GM06990 (cell line): ENCODE results near the gene GRID1.

ENCODE experiments used
- DNase-seq: peaks from one replicate; pipeline ENCODE4 v3.0.0-alpha.2; 2011; ENCODE audit not compliant: insufficient read length; ENCODE audit errors: extremely low read depth
- H3K27me3 ChIP-seq: replicated peaks from 2 replicates; pipeline ENCODE4 v1.6.0; 2011; ENCODE audit warnings: low read length; ENCODE audit not compliant: control insufficient read depth, insufficient read depth
- H3K36me3 ChIP-seq: 2 replicates; pipeline ENCODE4 v1.5.1; 2011; ENCODE audit warnings: low read length; ENCODE audit not compliant: control insufficient read depth, insufficient read depth
- H3K4me3 ChIP-seq: replicated peaks from 2 replicates; pipeline ENCODE4 v1.5.1; 2011; ENCODE audit warnings: low read depth, mild to moderate bottlenecking, control low read depth, low read length
- TF ChIP-seq, protein P1 (sequence below): IDR thresholded peaks from 2 replicates; pipeline ENCODE4 v1.5.1; 2011; ENCODE audit warnings: low read length, control low read depth, mild to moderate bottlenecking, inconsistent platforms; ENCODE audit not compliant: insufficient read depth, poor library complexity, severe bottlenecking

Gene GRID1

DNA sequence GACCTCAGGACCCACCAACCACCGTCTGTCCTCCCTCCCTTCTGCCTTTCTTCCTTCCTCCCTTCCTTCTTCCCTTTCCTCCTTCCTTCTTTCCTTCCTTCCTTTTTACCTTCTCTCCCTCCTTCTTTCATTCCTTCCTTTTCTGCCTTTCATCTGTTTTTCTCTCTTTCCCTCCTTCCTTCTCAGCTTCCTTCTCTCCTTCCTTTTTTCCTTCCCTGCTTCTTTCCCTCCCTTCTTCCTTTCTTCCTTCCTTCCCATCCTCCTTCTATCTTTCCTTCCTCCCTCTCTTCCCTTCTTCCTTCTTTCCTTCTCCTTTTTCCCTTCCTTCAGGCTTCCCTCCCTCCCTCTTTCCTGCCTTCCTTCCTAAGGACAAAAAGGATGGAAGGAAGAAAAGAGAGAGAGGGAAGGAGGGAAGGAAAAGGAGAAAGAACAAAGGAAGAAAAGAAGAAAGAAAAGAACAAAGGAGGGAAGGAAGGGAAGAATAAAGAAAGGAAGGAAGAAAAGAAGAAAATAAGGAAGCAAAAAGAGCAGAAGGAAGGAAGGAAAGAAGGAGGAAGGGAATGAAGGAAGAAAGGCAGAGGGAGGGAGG lies 405.0 kb downstream of the GRID1 start:
- DNase-seq = no peak
- H3K4me3 ChIP-seq = no peak overlapping the region
- peaks cover 2% of the 10 kb centered on the region for H3K27me3 ChIP-seq
- TF ChIP-seq, protein P1, sequence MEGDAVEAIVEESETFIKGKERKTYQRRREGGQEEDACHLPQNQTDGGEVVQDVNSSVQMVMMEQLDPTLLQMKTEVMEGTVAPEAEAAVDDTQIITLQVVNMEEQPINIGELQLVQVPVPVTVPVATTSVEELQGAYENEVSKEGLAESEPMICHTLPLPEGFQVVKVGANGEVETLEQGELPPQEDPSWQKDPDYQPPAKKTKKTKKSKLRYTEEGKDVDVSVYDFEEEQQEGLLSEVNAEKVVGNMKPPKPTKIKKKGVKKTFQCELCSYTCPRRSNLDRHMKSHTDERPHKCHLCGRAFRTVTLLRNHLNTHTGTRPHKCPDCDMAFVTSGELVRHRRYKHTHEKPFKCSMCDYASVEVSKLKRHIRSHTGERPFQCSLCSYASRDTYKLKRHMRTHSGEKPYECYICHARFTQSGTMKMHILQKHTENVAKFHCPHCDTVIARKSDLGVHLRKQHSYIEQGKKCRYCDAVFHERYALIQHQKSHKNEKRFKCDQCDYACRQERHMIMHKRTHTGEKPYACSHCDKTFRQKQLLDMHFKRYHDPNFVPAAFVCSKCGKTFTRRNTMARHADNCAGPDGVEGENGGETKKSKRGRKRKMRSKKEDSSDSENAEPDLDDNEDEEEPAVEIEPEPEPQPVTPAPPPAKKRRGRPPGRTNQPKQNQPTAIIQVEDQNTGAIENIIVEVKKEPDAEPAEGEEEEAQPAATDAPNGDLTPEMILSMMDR = no peak
- no peaks in the 10 kb centered on the region for H3K36me3 ChIP-seq

DNA sequence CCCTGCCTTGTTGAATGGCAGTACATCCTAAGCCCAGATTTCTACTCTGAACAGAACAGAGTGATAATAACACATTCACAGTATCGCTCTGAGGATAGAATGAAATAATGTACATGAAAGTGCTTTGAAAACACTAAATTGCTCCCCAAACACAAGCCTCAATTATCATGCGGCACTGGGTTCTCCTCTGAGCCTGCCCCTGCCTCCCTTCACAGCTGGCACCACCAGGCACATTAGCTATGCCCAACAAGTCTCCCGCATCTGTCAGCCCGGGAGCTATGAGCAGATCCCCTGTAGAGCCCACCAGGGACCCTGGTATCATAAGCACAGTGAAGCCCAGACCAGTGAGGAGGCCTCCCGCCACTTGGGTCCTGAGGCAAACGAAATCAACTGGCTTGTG lies 405.5 kb downstream of the GRID1 start:
- DNase-seq = no peak
- TF ChIP-seq, protein P1 = no peak
- Histone ChIP-seq H3K4me3 (no peak overlapping the region), H3K36me3 (no peaks in the 10 kb centered on the region), H3K27me3 (peaks cover 2% of the 10 kb centered on the region)

DNA sequence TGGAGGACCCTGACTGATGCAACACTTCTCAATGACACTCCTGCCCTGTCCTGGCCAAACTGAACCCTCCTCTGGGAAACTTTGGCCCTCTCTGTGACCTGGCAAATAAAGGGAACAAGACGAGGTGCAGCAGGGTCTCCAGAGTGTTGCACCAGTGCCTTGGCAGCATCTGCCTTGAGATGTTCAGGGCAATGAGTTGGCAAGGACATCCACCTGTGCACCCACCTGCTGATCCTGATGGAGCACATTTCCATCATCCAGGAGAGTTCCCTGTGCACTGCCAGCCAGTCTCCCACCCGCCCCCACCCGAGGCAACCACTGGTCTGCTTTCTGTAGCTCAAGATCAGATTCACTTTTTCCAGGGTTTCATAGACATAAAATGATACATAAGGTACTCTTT lies 407.4 kb downstream of the GRID1 start:
- no peak for DNase-seq

DNA sequence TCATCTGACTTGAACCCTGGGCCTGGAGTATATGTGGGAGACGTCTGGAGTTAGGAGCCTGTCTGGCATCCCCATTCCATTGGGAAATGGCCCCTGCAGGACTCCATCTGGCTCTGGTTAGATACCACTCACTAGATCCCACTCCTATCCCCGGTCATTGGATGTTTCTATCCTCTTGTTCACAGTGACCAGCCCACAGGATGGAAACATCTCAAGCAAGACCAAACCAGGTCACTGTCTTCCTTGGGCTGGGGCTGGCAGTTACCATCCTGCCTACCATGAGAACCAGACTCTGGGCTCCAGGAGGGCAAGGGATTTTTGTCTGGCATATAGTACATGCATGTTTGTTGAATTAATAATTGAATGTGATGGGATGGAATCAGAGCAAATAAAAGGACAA lies 415.7 kb downstream of the GRID1 start:
- Histone ChIP-seq H3K27me3 (no peaks in the 10 kb centered on the region), H3K36me3 (no peaks in the 10 kb centered on the region), H3K4me3 (no peak overlapping the region)
- TF ChIP-seq, protein P1 = no peak
- DNase-seq = no peak

More for the DNA sequence above, 407.4 kb downstream of the GRID1 start:
- H3K4me3 ChIP-seq = no peak overlapping the region
- TF ChIP-seq, protein P1 = no peak
- H3K27me3 ChIP-seq = peaks cover 2% of the 10 kb centered on the region
- no peaks in the 10 kb centered on the region for H3K36me3 ChIP-seq

DNA sequence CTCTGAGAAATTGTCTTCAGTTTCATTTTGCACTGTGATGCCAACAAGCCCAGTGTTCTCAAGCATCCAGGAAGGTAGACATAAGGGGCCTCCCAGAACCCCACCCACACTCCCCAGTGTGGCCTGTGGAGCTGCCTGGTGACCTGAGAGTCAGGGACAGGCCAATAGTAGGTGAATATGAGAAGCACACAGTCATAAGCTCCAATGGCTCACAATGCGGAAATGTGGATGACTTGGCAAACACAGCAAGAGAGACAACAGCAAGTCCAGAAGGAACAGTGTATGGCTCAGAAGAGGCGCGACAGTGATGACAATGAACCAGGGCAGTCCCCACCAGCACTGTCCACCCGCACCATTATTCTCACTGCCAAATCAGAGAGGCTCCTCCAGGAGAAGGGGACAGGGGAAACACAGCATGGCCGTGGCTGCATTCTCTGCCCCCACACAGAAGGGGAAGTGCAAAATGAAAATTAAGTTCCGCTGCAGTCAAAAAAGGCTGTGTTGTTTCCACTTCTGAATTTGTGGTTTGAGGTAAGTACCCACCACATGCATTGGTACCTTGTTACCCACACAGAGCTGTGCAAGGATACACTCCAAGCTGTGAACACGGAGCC lies 419.8 kb downstream of the GRID1 start:
- Histone ChIP-seq H3K36me3 (no peaks in the 10 kb centered on the region), H3K4me3 (peak overlapping the region; percentile 55), H3K27me3 (no peaks in the 10 kb centered on the region)
- TF ChIP-seq, protein P1 = no peak
- peak; percentile 83 for DNase-seq
